Activated CD4-positive, alpha-beta T cell treated with anti-CD3 and anti-CD28 coated beads, Interleukin-2, amount 10 ng/mL, durations not matched to agents 24 days and 14 days (primary cell): ENCODE data around the gene WNT7B. TPM values are rescaled to one million over a fixed set of nuclear protein-coding genes. Genes with fewer than 3 reads are reported as not detected.

Experiments used
- DNase-seq: peaks from one replicate; pipeline ENCODE4 v3.0.0; 2022
- H3K27ac Mint-ChIP-seq: one replicate; pipeline ENCODE4 v1.8.0; 2022; ENCODE audit warnings: mild to moderate bottlenecking, mixed read lengths
- H3K27me3 Mint-ChIP-seq: one replicate; pipeline ENCODE4 v1.8.0; 2022; ENCODE audit warnings: mixed read lengths
- H3K36me3 Mint-ChIP-seq: one replicate; pipeline ENCODE4 v1.8.0; 2022; ENCODE audit warnings: low read depth, mild to moderate bottlenecking, mixed read lengths
- H3K4me1 Mint-ChIP-seq: one replicate; pipeline ENCODE4 v1.8.0; 2021; ENCODE audit warnings: mixed read lengths
- H3K4me3 Mint-ChIP-seq: one replicate; pipeline ENCODE4 v1.8.0; 2022; ENCODE audit warnings: mild to moderate bottlenecking, moderate library complexity, mixed read lengths
- H3K9me3 Mint-ChIP-seq: one replicate; pipeline ENCODE4 v1.8.0; 2021; ENCODE audit warnings: mixed read lengths
- intact Hi-C: fragments of 100-400 bp; cut with micrococcal nuclease; formaldehyde crosslinking; loops from one replicate; pipeline ENCODE4 v1.15.1; 2023
- total RNA-seq: library from RNA; stranded (reverse); gene quantifications from 2 replicates; pipeline ENCODE4 v1.2.3, GENCODE V29; 2022

WNT7B gene
- total RNA-seq, 1 donor from 2014 or later = not detected

GRCh38 chr22:45934659-45935341, 42.2 kb downstream of the WNT7B start:
- no peaks in the 10 kb centered on the region for H3K9me3 Mint-ChIP-seq
- intact Hi-C loops = no loop called here
- no peaks in the 10 kb centered on the region for H3K36me3 Mint-ChIP-seq
- H3K4me1 Mint-ChIP-seq = no peaks in the 10 kb centered on the region
- H3K27ac Mint-ChIP-seq = no peak overlapping the region
- H3K27me3 Mint-ChIP-seq = no peaks in the 10 kb centered on the region
- H3K4me3 Mint-ChIP-seq = no peak overlapping the region
- DNase-seq = no peak

- Mint-ChIP-seq H3K4me1 (no peaks in the 10 kb centered on the region), H3K36me3 (no peaks in the 10 kb centered on the region), H3K27me3 (no peaks in the 10 kb centered on the region), H3K9me3 (no peaks in the 10 kb centered on the region), H3K4me3 (no peak overlapping the region), H3K27ac (no peak overlapping the region)
- intact Hi-C loops = no loop called here
- no peak for DNase-seq
These were observed 42.8 kb downstream of the WNT7B start for GRCh38 chr22:45934168-45934564.

GRCh38 chr22:45933506-45934167, 43.3 kb downstream of the WNT7B start:
- H3K9me3 Mint-ChIP-seq = no peaks in the 10 kb centered on the region
- DNase-seq = no peak
- intact Hi-C loops = no loop called here
- H3K4me1 Mint-ChIP-seq = no peaks in the 10 kb centered on the region
- no peaks in the 10 kb centered on the region for H3K27me3 Mint-ChIP-seq
- no peak overlapping the region for H3K4me3 Mint-ChIP-seq
- no peak overlapping the region for H3K27ac Mint-ChIP-seq
- no peaks in the 10 kb centered on the region for H3K36me3 Mint-ChIP-seq

GRCh38 chr22:45932071-45932470, 44.9 kb downstream of the WNT7B start:
- DNase-seq = no peak
- Mint-ChIP-seq H3K4me1 (no peaks in the 10 kb centered on the region), H3K4me3 (no peak overlapping the region), H3K36me3 (no peaks in the 10 kb centered on the region), H3K9me3 (no peaks in the 10 kb centered on the region), H3K27ac (no peak overlapping the region), H3K27me3 (no peaks in the 10 kb centered on the region)
- intact Hi-C loops = no loop called here

- Mint-ChIP-seq H3K36me3 (no peaks in the 10 kb centered on the region), H3K4me3 (no peak overlapping the region), H3K9me3 (no peaks in the 10 kb centered on the region), H3K27me3 (no peaks in the 10 kb centered on the region), H3K4me1 (no peaks in the 10 kb centered on the region), H3K27ac (no peak overlapping the region)
- no peak for DNase-seq
- intact Hi-C loops = no loop called here
These were observed 45.9 kb downstream of the WNT7B start for GRCh38 chr22:45931042-45931441.

- DNase-seq = no peak
- no peak overlapping the region for H3K27ac Mint-ChIP-seq
- H3K4me3 Mint-ChIP-seq = no peak overlapping the region
- intact Hi-C loops = no loop called here
- no peaks in the 10 kb centered on the region for H3K36me3 Mint-ChIP-seq
- H3K9me3 Mint-ChIP-seq = no peaks in the 10 kb centered on the region
- H3K27me3 Mint-ChIP-seq = no peaks in the 10 kb centered on the region
- no peaks in the 10 kb centered on the region for H3K4me1 Mint-ChIP-seq
These were observed 46.6 kb downstream of the WNT7B start for GRCh38 chr22:45930324-45930723.

GRCh38 chr22:45929649-45930048, 47.3 kb downstream of the WNT7B start:
- H3K36me3 Mint-ChIP-seq = no peaks in the 10 kb centered on the region
- intact Hi-C loops = no loop called here
- H3K27me3 Mint-ChIP-seq = no peaks in the 10 kb centered on the region
- H3K4me3 Mint-ChIP-seq = no peak overlapping the region
- no peaks in the 10 kb centered on the region for H3K9me3 Mint-ChIP-seq
- H3K4me1 Mint-ChIP-seq = no peaks in the 10 kb centered on the region
- H3K27ac Mint-ChIP-seq = no peak overlapping the region
- no peak for DNase-seq

GRCh38 chr22:45928726-45929368, 48.1 kb downstream of the WNT7B start:
- no peak overlapping the region for H3K27ac Mint-ChIP-seq
- no peak overlapping the region for H3K4me3 Mint-ChIP-seq
- no peaks in the 10 kb centered on the region for H3K9me3 Mint-ChIP-seq
- no peak for DNase-seq
- H3K27me3 Mint-ChIP-seq = no peaks in the 10 kb centered on the region
- intact Hi-C loops = no loop called here
- H3K36me3 Mint-ChIP-seq = no peaks in the 10 kb centered on the region
- H3K4me1 Mint-ChIP-seq = no peaks in the 10 kb centered on the region

GRCh38 chr22:45927059-45927458, 49.9 kb downstream of the WNT7B start:
- Mint-ChIP-seq H3K4me1 (no peaks in the 10 kb centered on the region), H3K27ac (no peak overlapping the region), H3K27me3 (no peaks in the 10 kb centered on the region), H3K9me3 (no peaks in the 10 kb centered on the region), H3K4me3 (no peak overlapping the region), H3K36me3 (no peaks in the 10 kb centered on the region)
- no peak for DNase-seq
- intact Hi-C loops = no loop called here

- H3K9me3 Mint-ChIP-seq = no peaks in the 10 kb centered on the region
- intact Hi-C loops = no loop called here
- H3K4me3 Mint-ChIP-seq = no peak overlapping the region
- DNase-seq = no peak
- no peaks in the 10 kb centered on the region for H3K27me3 Mint-ChIP-seq
- H3K36me3 Mint-ChIP-seq = no peaks in the 10 kb centered on the region
- H3K27ac Mint-ChIP-seq = no peak overlapping the region
- no peaks in the 10 kb centered on the region for H3K4me1 Mint-ChIP-seq
These were observed 50.5 kb downstream of the WNT7B start for GRCh38 chr22:45926433-45926832.

GRCh38 chr22:45925811-45926351, 51.1 kb downstream of the WNT7B start:
- no peak for DNase-seq
- intact Hi-C loops = no loop called here
- no peaks in the 10 kb centered on the region for H3K27me3 Mint-ChIP-seq
- no peaks in the 10 kb centered on the region for H3K4me1 Mint-ChIP-seq
- no peaks in the 10 kb centered on the region for H3K36me3 Mint-ChIP-seq
- H3K9me3 Mint-ChIP-seq = no peaks in the 10 kb centered on the region
- H3K27ac Mint-ChIP-seq = no peak overlapping the region
- H3K4me3 Mint-ChIP-seq = no peak overlapping the region

GRCh38 chr22:45923835-45924234, 53.1 kb downstream of the WNT7B start:
- no peak for DNase-seq
- no peak overlapping the region for H3K4me3 Mint-ChIP-seq
- no peaks in the 10 kb centered on the region for H3K9me3 Mint-ChIP-seq
- H3K4me1 Mint-ChIP-seq = no peaks in the 10 kb centered on the region
- H3K27me3 Mint-ChIP-seq = no peaks in the 10 kb centered on the region
- no peak overlapping the region for H3K27ac Mint-ChIP-seq
- intact Hi-C loops = no loop called here
- no peaks in the 10 kb centered on the region for H3K36me3 Mint-ChIP-seq

- H3K36me3 Mint-ChIP-seq = no peaks in the 10 kb centered on the region
- no peak for DNase-seq
- no peak overlapping the region for H3K4me3 Mint-ChIP-seq
- no peaks in the 10 kb centered on the region for H3K9me3 Mint-ChIP-seq
- H3K27me3 Mint-ChIP-seq = no peaks in the 10 kb centered on the region
- H3K4me1 Mint-ChIP-seq = no peaks in the 10 kb centered on the region
- no peak overlapping the region for H3K27ac Mint-ChIP-seq
- intact Hi-C loops = no loop called here
These were observed 53.8 kb downstream of the WNT7B start for GRCh38 chr22:45923212-45923611.

GRCh38 chr22:45922661-45923060, 54.3 kb downstream of the WNT7B start:
- intact Hi-C loops = no loop called here
- Mint-ChIP-seq H3K27me3 (no peaks in the 10 kb centered on the region), H3K4me3 (no peak overlapping the region)

More at GRCh38 chr22:45922661-45923060, 54.3 kb downstream of the WNT7B start:
- no peak overlapping the region for H3K27ac Mint-ChIP-seq
- no peaks in the 10 kb centered on the region for H3K36me3 Mint-ChIP-seq
- DNase-seq = no peak
- no peaks in the 10 kb centered on the region for H3K9me3 Mint-ChIP-seq
- H3K4me1 Mint-ChIP-seq = no peaks in the 10 kb centered on the region
